Transverse colon (tissue), 4 donors: Measurements from ENCODE around the gene FCGR3B.
"Not testable (repeated sequence)": the region's sequence is repeated elsewhere in the genome, so short reads cannot be mapped to it uniquely, and the experiment has no call there.

Experiments used
- CTCF ChIP-seq, 5 experiments: fragments of 200-600 bp in 3 of 5; fragments of 450-650 bp in 2 of 5; sonication (generic) in 3 of 5; IDR thresholded peaks; 1 replicate in 2 of 5; 2 replicates in 3 of 5; pipeline ENCODE4 v1.5.1; 2016 to 2017; ENCODE audit warnings: antibody characterized with exemption in 5 of 5, inconsistent platforms in 3 of 5, mild to moderate bottlenecking in 2 of 5, moderate library complexity in 1 of 5
- EP300 ChIP-seq: sonication (generic); formaldehyde crosslinking; IDR thresholded peaks from one replicate; pipeline ENCODE4 v1.6.1; 2017; ENCODE audit warnings: antibody characterized with exemption, low read depth
- POLR2A ChIP-seq: fragments of 450-650 bp; IDR thresholded peaks from one replicate; pipeline ENCODE4 v1.6.1; 2016; ENCODE audit warnings: antibody characterized with exemption, mild to moderate bottlenecking, moderate library complexity
- POLR2AphosphoS5 ChIP-seq, 3 donors: sonication (generic); formaldehyde crosslinking; IDR thresholded peaks; one replicate each; pipeline ENCODE4 v1.6.1; 2016; ENCODE audit warnings: antibody characterized with exemption in 3 of 3

- not testable (repeated sequence) for TF ChIP-seq CTCF (IDR thresholded peaks at IDR 0.05); POLR2AphosphoS5 (IDR thresholded peaks at IDR 0.05); POLR2A; EP300
Observed at GRCh38 chr1:161613142-161613514, 17.8 kb downstream of the FCGR3B start.
